GM18909 (cell line): Measurements from ENCODE around the gene ATG10.
"Not testable (repeated sequence)": the region's sequence is repeated elsewhere in the genome, so short reads cannot be mapped to it uniquely, and the experiment has no call there.

Experiments
- ATAC-seq: cut with Tn5 transposase; IDR thresholded peaks from one replicate; pipeline ENCODE4 v1.9.1; 2021; ENCODE audit warnings: mild to moderate bottlenecking; ENCODE audit not compliant: unreplicated experiment, poor library complexity

ATG10 gene

DNA sequence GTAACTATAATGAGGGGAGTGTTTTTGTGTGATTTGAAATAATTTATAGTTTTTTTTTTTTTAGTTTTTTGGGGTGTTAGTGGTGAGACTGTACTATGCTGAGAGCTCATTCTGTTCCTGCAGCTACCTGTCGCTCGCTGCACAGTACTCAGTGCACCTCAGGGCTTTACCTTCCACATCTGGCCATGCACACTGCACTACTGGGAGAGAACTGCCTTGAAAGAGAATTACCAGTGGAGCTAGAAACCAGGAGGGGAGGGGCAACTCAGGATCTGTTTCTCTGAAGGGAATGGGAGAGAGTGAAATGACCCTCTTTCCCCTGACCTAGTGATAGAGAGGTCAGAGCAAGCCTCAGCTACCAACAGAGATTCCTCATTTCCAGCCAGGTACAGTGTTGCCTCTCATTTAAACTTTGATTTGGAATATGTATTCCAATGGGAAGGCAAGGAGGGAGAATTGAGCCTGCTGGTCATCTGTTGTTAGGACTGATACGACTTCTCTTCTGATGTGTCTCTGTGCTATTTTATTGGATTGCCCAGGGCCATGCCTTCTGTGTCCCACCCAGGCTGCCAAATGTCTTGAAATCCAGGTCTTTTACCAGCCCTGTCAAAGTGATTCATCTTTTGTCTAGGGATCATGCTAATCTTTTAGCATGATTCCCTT is 8.9 kb downstream of the ATG10 start:
- no peak for ATAC-seq

DNA sequence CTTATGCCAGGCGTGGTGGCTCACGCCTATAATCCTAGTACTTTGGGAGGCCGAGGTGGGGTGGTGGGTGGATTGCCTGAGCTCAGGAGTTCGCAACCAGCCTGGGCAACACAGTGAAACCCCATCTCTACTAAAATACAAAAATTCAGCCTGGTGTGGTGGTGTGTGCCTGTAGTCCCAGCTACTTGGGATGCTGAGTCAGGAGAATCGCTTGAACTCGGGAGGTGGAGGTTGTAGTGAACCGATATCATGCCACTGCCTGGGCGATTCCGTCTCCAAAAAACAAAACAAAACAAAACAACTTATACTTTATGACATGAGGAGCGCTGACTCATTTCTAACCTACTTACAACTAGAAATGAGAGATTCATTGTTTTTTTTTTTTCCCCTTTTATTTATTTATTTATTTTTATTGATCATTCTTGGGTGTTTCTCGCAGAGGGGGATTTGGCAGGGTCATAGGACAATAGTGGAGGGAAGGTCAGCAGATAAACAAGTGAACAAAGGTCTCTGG is 10.4 kb downstream of the ATG10 start:
- ATAC-seq, result not testable (repeated sequence)

DNA sequence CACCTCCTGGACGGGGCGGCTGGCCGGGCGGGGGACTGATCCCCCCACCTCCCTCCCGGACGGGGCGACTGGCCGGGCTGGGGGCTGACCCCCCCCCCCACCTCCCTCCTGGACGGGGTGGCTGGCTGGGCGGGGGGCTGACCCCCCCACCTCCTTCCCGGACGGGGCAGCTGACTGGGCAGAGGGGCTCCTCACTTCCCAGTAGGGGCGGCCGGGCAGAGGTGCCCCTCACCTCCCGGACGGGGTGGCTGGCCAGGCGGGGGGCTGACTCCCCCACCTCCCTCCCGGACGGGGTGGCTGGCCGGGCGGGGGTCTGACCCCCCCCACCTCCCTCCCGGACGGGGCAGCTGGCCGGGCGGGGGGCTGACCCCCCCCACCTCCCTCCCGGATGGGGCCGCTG is 11.3 kb downstream of the ATG10 start:
- ATAC-seq, result not testable (repeated sequence)

DNA sequence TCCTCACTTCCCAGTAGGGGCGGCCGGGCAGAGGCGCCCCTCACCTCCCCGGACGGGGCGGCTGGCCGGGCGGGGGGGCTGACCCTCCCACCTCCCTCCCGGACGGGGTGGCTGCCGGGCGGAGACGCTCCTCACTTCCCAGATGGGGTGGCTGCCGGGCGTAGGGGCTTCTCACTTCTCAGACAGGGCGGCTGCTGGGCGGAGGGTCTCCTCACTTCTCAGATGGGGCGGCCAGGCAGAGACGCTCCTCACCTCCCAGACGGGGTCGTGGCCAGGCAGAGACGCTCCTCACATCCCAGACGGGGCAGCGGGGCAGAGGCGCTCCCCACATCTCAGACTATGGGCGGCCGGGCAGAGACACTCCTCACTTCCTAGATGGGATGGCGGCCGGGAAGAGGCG is 11.7 kb downstream of the ATG10 start:
- ATAC-seq, result not testable (repeated sequence)

DNA sequence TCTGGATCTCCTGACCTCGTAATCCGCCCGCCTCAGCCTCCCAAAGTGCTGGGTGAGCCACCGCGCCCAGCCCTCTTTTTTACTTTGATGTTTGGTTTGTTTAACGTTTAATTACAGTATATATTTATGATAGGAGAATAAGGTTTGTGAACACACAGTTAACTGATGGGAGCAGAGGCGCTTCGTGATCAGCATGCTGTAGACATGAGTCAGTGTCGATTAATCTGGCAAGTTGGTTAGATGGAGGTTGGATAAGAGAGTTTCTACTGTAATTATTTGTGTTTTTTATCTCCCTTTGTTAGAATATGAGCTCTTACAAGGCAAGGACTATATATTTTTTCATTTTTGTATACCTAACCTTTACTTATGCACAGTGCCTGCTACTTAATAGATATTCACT is 14.3 kb downstream of the ATG10 start:
- ATAC-seq, result no peak

DNA sequence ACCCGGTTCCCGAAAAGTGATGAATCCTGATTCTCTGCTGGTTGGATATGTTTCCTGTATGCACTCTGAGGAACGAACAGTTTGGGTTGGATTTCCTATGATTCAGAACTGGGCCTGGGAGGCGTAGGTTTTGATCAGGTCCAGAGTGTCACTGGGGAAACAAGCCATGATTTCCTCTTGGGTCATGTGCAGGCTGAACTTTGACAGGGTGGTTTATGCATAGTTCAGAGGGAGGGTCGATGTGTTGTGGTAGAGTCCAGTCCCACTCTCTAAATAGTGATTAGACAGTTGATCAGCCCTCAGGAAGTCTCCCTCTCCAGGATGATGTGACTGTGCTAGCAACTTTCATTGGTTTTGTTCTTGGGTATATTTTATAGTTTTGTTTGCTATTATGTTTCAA is 17.4 kb downstream of the ATG10 start:
- ATAC-seq, result no peak

DNA sequence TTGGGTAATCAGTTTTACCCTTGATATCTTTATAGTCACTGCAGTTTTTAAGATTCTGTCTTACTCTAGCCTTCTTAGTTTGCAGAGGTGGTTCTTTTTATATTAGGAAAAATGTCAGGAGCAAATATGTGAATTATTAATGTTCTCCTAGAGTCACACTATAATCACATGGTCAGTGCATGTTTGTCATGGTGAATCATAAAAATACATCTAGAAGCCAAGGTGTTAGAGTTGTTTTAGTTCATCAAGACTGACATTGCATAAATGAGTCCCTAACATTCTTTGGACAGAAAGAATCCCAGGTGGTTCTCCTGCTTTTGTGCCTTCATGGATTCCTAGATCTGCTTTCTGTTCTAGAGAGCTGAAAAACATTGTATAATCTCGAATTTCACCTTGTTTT is 22.9 kb downstream of the ATG10 start:
- ATAC-seq, result no peak

DNA sequence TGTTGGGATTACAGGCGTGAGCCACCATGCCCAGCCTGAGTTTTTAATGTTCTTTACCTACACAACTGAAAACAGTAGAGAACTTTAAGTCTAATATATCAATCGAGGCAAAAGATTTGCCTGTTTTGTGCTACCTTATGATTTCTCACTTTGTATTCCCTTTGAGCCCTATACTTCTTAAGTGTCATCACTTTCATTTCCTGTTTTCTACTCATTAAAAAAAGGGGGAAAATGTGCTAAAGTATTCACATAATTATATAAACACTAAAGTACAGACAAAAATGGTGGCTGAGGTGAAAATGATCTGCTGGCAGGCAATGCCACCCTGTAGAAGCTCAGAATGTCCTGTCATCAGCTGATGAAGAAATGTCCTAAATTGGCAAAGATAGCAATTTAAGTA is 23.6 kb downstream of the ATG10 start:
- no peak for ATAC-seq

DNA sequence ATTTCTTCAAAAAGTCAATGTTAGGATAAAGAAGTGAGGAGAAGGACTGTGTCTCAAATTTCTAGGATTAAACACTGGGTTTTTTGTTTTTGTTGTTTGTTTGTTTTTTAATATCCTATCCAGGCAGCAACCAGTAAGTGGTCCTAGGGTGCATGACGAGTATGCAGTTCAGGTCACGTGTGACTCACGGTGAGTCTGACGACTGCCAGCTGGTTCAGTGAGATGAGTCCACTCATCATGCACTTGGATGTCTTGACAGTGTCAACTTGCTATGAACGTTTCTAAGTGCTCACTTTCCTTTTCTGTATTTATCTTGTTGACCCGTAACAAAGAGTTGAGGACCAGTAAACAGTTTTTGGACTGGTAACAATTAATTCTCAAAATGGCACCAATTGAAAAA is 32.7 kb downstream of the ATG10 start:
- ATAC-seq, result no peak

DNA sequence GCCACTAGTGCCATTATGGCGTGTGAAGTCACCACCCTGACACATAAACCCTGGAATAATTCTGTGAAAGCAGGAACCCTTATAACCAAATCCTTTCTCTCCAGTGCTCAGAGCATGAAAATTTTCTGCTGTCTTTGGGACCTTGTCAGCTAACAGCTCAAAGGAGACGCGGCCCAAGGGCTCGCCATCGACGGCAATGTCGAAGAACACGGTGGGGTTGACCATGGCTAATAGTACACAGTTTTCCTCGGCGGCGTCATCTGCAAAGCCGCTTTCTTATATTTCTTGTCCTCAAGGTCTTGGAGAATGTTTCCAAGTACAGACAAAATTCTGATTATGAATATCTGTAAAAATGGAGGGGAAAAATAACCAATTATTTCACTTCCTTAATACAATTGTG is 38.0 kb downstream of the ATG10 start:
- ATAC-seq, result not testable (repeated sequence)

DNA sequence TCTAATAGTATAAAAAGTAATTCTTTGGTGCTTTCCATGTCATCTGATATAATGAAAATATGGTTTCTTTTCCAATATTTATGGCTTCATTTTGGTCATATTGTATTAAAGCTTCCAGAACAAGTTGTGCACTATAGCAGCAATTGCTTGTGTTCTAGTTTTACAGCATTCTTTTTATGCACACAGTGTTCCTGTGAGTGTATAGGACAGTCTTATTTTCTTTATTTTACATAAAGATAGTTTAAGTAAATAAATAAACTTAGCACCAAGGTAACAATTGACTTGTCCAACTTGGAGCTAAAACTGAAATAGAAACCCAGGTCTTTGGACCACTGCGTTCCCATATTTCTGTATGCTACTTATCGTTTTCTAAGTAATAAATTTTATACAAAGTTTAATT is 38.9 kb downstream of the ATG10 start:
- ATAC-seq, result no peak

DNA sequence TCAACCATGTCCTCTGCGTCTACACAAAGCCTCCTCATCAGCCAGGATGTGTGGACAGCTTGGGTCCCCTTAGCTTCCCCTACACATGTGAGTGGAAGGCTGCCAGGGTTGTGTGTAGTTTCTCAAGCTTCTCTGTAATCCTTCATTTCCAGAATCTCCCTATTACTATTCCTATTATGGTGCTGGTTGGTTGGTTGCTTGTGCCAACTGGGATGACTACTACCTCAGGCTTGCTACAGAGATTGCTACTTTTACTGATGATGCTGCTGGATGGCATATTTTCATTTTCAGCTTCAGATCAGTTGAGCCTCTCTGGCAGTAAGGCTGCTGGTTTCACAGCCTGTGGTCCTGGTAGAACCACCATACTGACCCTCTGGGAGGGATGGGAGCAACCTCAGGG is 39.9 kb downstream of the ATG10 start:
- ATAC-seq, result no peak

DNA sequence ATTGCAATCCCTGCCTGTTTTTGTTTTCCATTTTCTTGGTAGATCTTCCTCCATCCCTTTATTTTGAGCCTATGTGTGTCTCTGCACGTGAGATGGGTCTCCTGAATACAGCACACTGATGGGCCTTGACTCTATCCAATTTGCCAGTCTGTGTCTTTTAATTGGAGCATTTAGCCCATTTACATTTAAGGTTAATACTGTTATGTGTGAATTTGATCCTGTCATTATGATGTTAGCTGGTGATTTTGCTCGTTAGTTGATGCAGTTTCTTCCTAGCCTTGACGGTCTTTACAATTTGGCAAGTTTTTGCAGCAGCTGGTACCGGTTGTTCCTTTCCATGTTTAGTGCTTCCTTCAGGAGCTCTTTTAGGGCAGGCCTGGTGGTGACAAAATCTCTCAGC is 42.8 kb downstream of the ATG10 start:
- not testable (repeated sequence) for ATAC-seq

DNA sequence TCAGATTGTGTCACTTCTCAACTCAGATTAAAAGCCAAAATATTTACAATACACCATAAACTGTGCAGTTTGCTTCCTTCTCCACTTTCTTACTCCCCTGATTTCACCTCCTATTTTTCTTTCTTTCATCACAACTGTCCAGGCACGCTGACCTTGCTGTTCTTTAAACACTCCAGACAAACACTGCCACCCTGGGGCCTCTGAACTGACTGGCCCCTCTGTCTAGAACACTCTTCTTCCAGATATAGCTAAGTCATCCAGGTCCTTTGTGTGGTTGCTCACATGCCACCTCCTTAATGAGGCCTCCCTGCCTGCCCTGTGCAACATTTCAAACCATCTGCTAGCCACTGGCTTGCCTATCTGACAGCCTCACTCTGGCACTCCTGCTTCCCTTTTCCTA is 46.6 kb downstream of the ATG10 start:
- no peak for ATAC-seq

DNA sequence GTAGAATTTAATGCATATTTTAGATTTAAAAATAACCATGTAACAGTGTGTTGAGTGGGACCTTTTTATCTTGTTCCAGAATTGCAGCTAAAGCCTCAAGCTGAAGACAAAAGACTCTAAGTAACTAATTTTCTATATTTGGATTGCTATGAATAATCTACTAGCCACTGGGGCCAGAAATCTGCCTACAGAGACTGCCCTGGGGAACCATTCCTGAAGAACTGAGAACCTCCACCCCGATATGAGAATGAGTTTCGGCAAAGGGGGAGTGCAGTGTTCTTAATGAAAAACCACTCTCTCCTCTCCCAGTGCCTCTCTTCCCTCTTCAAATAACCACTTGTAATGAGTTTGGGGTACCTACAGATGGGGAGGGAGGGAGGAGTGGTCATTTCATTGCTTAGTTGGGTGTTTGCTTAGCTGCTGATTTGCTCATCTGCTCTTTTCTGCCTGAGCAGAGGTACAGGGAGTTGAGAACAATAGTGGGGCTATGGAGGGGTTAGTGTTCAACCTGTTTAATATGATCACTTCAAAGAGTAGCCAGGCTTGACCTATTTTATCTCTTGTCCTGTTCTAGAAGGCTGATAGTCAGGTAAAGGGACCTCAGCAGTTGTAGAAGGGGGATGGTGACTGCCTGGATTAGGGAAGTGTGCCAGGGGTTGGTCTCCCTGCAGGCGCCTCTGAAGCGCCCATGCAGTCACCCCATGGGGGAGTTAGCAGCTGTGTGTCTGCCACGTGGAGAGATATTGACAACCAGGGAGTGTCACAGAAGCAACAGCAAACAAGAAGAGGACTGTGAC is 47.7 kb downstream of the ATG10 start:
- no peak for ATAC-seq

DNA sequence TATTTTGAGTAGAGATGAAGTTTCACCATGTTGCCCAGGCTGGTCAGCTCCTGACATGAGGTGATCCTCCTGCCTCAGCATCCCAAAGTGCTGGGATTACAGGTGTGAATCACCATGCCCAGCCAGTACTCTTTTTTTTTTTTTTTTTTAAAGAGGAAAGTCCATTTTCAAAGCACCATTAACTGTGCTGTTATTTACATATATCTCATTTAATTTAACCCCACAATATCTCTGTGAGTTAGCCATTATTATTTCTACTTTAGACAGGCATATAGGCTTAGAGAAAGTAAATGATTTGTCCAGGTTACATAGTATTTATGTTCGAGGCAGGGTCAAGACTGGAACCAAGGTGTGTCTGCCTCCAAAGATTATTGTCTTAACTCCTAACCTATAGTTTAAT is 50.7 kb downstream of the ATG10 start:
- no peak for ATAC-seq

DNA sequence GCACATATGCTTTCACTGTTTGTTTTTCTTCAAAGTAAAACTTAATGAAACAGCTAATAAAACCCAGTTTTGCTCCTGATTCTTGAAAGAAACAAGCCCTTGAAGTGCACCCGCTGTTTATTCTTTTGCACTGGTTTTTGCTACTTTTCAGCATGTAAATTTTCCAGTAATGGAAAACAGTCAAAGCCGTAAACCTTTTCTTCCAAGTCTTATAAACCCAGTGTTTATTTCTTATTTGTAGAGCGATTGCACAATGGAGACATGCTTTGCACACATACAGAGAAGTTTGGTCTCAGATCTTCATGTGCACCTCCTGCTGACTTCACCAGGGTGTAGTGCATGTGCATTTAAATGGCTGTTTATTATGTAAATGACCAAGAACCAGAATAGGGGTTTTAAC is 51.8 kb downstream of the ATG10 start:
- no peak for ATAC-seq

DNA sequence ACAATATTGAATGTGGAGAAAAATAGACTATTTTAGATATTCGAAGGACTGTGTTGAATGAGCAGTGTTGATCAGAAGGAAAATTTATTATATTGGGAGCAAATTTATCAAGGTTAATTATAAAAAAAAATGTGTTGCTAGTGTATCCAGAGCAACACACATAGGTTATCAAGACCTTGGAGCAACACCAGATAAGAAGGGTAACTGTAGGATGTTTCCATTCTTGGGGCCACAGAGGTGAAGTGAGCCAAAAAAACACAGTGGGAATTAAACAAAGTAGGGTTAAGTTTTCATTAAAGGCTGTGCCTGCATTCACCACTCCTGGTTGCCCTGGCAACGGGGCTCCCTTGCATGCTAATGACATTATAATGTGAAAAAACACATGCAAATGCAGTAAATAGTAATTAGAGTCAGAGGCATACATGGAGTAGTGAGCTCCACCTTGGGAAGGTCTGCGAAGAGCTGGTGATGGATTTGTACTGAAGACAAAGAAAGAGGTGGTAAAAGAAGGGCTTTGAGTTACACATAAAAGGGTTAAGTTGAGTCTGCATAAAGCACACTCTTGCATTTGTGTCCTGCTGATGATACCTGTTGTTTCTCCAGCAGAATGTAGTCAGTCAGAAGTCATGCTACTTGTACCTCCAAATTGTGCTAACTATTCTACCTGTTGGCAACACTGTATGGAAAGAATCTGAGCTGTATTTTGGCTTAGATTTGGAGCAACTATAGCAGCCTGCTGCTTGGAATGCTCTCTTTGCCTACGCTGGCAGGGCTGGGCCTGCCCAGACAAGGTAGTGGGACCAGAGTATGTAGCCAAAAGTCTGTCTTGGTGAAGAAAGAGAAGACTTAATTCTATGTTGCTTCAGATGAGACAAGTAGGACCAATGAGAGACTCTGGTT is 59.6 kb downstream of the ATG10 start:
- no peak for ATAC-seq

DNA sequence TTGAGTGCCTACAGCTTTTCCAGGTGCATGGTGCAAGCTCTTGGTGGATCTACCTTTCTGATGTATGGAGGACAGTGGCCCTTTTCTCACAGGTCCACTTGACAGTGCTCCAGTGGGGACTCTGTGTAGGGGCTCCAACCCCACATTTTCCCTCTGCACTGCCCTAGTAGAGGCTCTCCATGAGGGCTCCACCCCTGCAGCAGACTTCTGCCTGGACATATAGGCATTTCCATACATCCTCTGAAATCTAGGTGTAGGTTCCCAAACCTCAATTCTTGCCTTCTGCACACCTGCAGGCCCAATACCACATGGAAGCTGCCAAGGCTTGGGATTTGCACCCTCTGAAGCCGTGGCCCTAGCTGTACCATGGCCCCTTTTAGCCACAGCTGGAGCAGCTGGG is 71.1 kb downstream of the ATG10 start:
- ATAC-seq, result not testable (repeated sequence)

DNA sequence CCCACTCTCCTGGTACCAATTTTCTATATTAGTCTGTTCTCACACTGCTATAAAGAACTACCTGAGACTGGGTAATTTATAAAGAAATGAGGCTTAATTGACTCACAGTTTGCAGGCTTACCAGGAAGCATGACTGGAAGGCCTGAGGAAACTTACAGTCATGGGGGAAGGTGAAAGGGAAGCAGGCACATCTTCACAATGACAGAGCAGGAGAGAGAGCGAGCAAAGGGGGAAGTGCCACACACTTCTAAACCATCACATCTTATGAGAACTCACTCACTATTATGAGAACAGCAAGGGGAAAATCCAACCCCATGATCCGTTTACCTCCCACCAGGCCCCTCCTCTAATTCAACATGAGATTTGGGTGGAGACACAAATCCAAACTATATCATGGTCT is 72.2 kb downstream of the ATG10 start:
- no peak for ATAC-seq
